Mesothelial cell of epicardium (in vitro differentiated cells): ENCODE results near the gene ICA1. TPM values are rescaled to one million over a fixed set of nuclear protein-coding genes. Genes with fewer than 3 reads are reported as not detected.

Experiments used
- DNase-seq, 2 experiments: peaks; one replicate each; pipeline ENCODE4 v3.0.0; 2021; ENCODE audit warnings: low spot score in 2 of 2; ENCODE audit not compliant: unreplicated experiment in 2 of 2
- H3K27ac Mint-ChIP-seq: 2 replicates; pipeline ENCODE4 v1.8.0; 2021; ENCODE audit warnings: mixed read lengths
- H3K27me3 Mint-ChIP-seq: 2 replicates; pipeline ENCODE4 v1.8.0; 2021; ENCODE audit warnings: low read depth, mixed read lengths
- H3K36me3 Mint-ChIP-seq: 2 replicates; pipeline ENCODE4 v1.8.0; 2021; ENCODE audit warnings: mixed read lengths
- H3K4me1 Mint-ChIP-seq: 2 replicates; pipeline ENCODE4 v1.8.0; 2021; ENCODE audit warnings: mixed read lengths
- H3K4me3 Mint-ChIP-seq: 2 replicates; pipeline ENCODE4 v1.8.0; 2021; ENCODE audit warnings: mild to moderate bottlenecking, moderate library complexity, mixed read lengths
- H3K9me3 Mint-ChIP-seq: 2 replicates; pipeline ENCODE4 v1.8.0; 2021; ENCODE audit warnings: mixed read lengths
- total RNA-seq: library from RNA; stranded (reverse); gene quantifications from 3 replicates; pipeline ENCODE4 v1.2.1, GENCODE V29; 2021
- TF ChIP-seq, protein P1 (sequence below): fragments of 200-600 bp; sonication (generic); IDR thresholded peaks from one replicate; pipeline ENCODE4 v1.5.0; 2021; ENCODE audit warnings: antibody characterized with exemption; ENCODE audit not compliant: unreplicated experiment

ICA1 gene
- total RNA-seq, 1 donor from 2014 or later, result 8.2 TPM

GRCh38 chr7:8189625-8190024 is 72.3 kb downstream of the ICA1 start:
- Mint-ChIP-seq H3K4me1 (peaks cover 19% of the 10 kb centered on the region), H3K4me3 (no peak overlapping the region), H3K27ac (no peak overlapping the region), H3K36me3 (no peaks in the 10 kb centered on the region), H3K27me3 (no peaks in the 10 kb centered on the region), H3K9me3 (no peaks in the 10 kb centered on the region)
- TF ChIP-seq, protein P1, sequence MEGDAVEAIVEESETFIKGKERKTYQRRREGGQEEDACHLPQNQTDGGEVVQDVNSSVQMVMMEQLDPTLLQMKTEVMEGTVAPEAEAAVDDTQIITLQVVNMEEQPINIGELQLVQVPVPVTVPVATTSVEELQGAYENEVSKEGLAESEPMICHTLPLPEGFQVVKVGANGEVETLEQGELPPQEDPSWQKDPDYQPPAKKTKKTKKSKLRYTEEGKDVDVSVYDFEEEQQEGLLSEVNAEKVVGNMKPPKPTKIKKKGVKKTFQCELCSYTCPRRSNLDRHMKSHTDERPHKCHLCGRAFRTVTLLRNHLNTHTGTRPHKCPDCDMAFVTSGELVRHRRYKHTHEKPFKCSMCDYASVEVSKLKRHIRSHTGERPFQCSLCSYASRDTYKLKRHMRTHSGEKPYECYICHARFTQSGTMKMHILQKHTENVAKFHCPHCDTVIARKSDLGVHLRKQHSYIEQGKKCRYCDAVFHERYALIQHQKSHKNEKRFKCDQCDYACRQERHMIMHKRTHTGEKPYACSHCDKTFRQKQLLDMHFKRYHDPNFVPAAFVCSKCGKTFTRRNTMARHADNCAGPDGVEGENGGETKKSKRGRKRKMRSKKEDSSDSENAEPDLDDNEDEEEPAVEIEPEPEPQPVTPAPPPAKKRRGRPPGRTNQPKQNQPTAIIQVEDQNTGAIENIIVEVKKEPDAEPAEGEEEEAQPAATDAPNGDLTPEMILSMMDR, result no peak
- no peak for DNase-seq

GRCh38 chr7:8185926-8186683 is 75.9 kb downstream of the ICA1 start:
- no peak for DNase-seq
- H3K27me3 Mint-ChIP-seq, result no peaks in the 10 kb centered on the region
- peaks cover 11% of the 10 kb centered on the region for H3K4me1 Mint-ChIP-seq
- H3K27ac Mint-ChIP-seq, result no peak overlapping the region
- no peak overlapping the region for H3K4me3 Mint-ChIP-seq
- TF ChIP-seq, protein P1, result no peak
- H3K36me3 Mint-ChIP-seq, result no peaks in the 10 kb centered on the region
- H3K9me3 Mint-ChIP-seq, result no peaks in the 10 kb centered on the region

- TF ChIP-seq, protein P1, result no peak
- H3K4me1 Mint-ChIP-seq, result no peaks in the 10 kb centered on the region
- H3K4me3 Mint-ChIP-seq, result no peak overlapping the region
- no peaks in the 10 kb centered on the region for H3K27me3 Mint-ChIP-seq
- no peak overlapping the region for H3K27ac Mint-ChIP-seq
- no peak for DNase-seq
- no peaks in the 10 kb centered on the region for H3K36me3 Mint-ChIP-seq
- H3K9me3 Mint-ChIP-seq, result peaks cover 3% of the 10 kb centered on the region
These were observed 77.7 kb downstream of the ICA1 start for GRCh38 chr7:8184221-8184620.

DNA sequence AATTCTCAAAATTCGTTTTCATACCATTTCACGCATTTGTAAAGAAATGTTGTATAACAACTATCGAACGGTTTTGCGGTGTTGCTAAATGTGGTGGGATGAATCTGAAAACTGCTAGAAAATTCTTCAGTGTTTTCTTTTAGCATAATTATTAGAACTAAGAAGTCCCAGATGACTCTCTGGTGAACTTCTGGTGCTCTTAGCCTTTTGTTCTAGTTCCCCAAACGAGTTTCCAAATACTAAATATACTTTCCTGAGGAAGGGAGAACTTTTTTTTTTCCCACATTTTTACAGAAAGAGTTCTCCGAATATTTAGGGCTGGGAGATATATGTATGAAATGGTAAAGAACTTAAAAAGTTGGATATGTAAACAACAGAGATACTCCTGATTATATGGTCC is 82.5 kb downstream of the ICA1 start:
- Mint-ChIP-seq H3K4me3 (no peak overlapping the region), H3K27me3 (no peaks in the 10 kb centered on the region), H3K27ac (no peak overlapping the region), H3K4me1 (peaks cover 13% of the 10 kb centered on the region), H3K9me3 (peaks cover 3% of the 10 kb centered on the region), H3K36me3 (no peaks in the 10 kb centered on the region)
- TF ChIP-seq, protein P1, result no peak
- no peak for DNase-seq

DNA sequence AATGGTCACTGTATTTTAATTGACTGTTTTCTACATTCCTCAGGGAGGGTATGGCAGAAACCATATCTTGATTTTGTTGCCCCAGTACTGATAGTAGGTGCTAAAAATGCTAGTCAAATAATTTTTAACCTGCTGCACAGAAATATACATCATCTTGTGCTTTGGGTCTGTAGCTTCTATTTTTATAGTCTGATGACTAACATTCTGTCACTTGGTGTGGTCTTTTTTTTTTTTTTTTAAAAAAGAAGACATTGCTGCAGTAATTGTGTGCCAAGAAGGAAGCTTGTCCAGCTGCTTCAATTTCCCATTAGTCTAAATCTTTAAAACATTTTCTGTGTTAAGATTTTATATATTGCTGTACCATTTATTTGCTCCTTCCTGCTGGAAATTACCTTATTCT is 83.6 kb downstream of the ICA1 start:
- no peak overlapping the region for H3K27ac Mint-ChIP-seq
- no peaks in the 10 kb centered on the region for H3K27me3 Mint-ChIP-seq
- peaks cover 3% of the 10 kb centered on the region for H3K9me3 Mint-ChIP-seq
- no peak overlapping the region for H3K4me3 Mint-ChIP-seq
- peaks cover 13% of the 10 kb centered on the region for H3K4me1 Mint-ChIP-seq
- H3K36me3 Mint-ChIP-seq, result no peaks in the 10 kb centered on the region
- TF ChIP-seq, protein P1, result no peak
- DNase-seq, result no peak
